ENCODE results near the gene FHOD3. TPM values are rescaled to one million over a fixed set of nuclear protein-coding genes. Genes with fewer than 3 reads are reported as not detected.

The FHOD3 gene
- total and polyA plus RNA-seq, 2 of the 13 experiments (the other 11 are each of a cell fraction or from before 2014, with no cell fraction given) = 0.07 TPM; not detected in 1

- TF ChIP-seq SMAD3 (CRISPR knock-in tag; IDR thresholded peaks at IDR 0.05) (no peak), HBP1 (CRISPR knock-in tag; IDR thresholded peaks at IDR 0.05; ENCODE audit: low read depth) (no peak), HES4 (CRISPR knock-in tag; IDR thresholded peaks at IDR 0.05; ENCODE audit: borderline replicate concordance) (no peak), CEBPG (CRISPR knock-in tag; IDR thresholded peaks at IDR 0.05) (no peak), BATF2 (CRISPR knock-in tag; IDR thresholded peaks at IDR 0.05) (no peak), MEIS1 (CRISPR knock-in tag; IDR thresholded peaks at IDR 0.05; ENCODE audit: borderline replicate concordance) (no peak)
- Histone ChIP-seq H3K27ac (ENCODE audit: extremely low read length, insufficient read depth, low read length) (no peak overlapping the region), H4K20me1 (ENCODE audit: insufficient read depth, low read length) (no peaks in the 10 kb centered on the region), H3K79me2 (ENCODE audit: insufficient read depth, low read length) (no peaks in the 10 kb centered on the region), H2AFZ (ENCODE audit: low read length) (no peak overlapping the region), H3K9ac (ENCODE audit: insufficient read depth, low read depth, low read length) (no peak overlapping the region), H3K4me1 (ENCODE audit: insufficient read depth, low read length) (peaks cover 10% of the 10 kb centered on the region), H3K36me3 (replicated peaks in 1 of 2; ENCODE audit: control insufficient read depth in 1 of 2, insufficient read depth in 2 of 2, low read length in 2 of 2) (peaks cover 8 to 30% of the 10 kb centered on the region in 2 experiments), H3K4me2 (ENCODE audit: low read depth, low read length) (no peak overlapping the region), H3K9me3 (ENCODE audit: low read length) (no peaks in the 10 kb centered on the region), H3K4me3 (replicated peaks in 1 of 3; ENCODE audit: insufficient read depth in 1 of 3, low read depth in 2 of 3, low read length in 3 of 3) (no peak overlapping the region), H3K27me3 (ENCODE audit: control insufficient read depth in 1 of 2, insufficient read depth in 2 of 2, low read length in 2 of 2) (no peaks in the 10 kb centered on the region)
- ATAC-seq (no peak), FAIRE-seq (no peak), DNase-seq (ENCODE audit: low spot score) (no peak)
- in situ Hi-C loops (cut with HindIII; ENCODE audit: extremely low pct_ligation_motif_present, low pct_unique_long_range_greater_than_20kb) (no loop called here), intact Hi-C loops (cut with micrococcal nuclease; ENCODE audit: unreplicated experiment) (no loop called here)
- CTCF ChIA-PET (ENCODE audit: low intra/inter-chr PET ratio, low total read pairs) = no interaction called here
- POLR2A ChIA-PET = no interaction called here
- BruUV-seq (replicated peaks) = no TSS peak
Observed at GRCh38 chr18:36249392-36249791, 48.1 kb upstream of the FHOD3 start.

DNA sequence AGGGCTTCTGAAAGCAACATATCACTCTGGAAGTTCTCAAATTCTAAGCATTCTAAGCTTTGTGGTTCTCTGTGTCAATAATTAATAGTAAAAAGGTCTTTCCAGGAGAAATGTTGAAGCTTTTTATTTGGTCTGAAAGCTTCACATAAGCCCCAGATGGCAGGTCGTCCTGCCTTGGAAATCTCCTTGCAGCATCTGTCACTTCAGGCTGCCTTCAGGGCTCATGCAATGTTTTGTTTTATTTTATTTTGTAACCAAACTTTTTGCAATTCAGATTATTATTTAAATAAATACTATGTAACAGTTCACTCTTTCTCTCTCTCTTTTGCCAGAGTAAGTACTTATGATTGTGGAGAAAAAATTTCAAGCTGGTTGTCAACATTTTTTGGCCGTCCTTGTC is 46.7 kb upstream of the FHOD3 start:
- ATAC-seq (no peak), FAIRE-seq (no peak), DNase-seq (ENCODE audit: low spot score) (no peak)
- peaks cover 23% of the 10 kb centered on the region for H3K4me1 ChIP-seq (ENCODE audit: insufficient read depth, low read length)
- no peaks in the 10 kb centered on the region for H3K9me3 ChIP-seq (ENCODE audit: low read length)
- no peak overlapping the region for H3K4me3 ChIP-seq (replicated peaks in 1 of 3; ENCODE audit: insufficient read depth in 1 of 3, low read depth in 2 of 3, low read length in 3 of 3)
- H3K27ac ChIP-seq (ENCODE audit: extremely low read length, insufficient read depth, low read length) = no peak overlapping the region
- peaks cover 8 to 30% of the 10 kb centered on the region in 2 experiments for H3K36me3 ChIP-seq (replicated peaks in 1 of 2; ENCODE audit: control insufficient read depth in 1 of 2, insufficient read depth in 2 of 2, low read length in 2 of 2)
- in situ Hi-C loops (cut with HindIII; ENCODE audit: extremely low pct_ligation_motif_present, low pct_unique_long_range_greater_than_20kb) (no loop called here), intact Hi-C loops (cut with micrococcal nuclease; ENCODE audit: unreplicated experiment) (loop anchor here (10.0 kb wide), 1 partner anchor 66 kb away; the partner anchor contains the start of gene MOCOS)
- no peaks in the 10 kb centered on the region for H4K20me1 ChIP-seq (ENCODE audit: insufficient read depth, low read length)
- H3K4me2 ChIP-seq (ENCODE audit: low read depth, low read length) = no peak overlapping the region
- H3K9ac ChIP-seq (ENCODE audit: insufficient read depth, low read depth, low read length) = no peak overlapping the region
- no peaks in the 10 kb centered on the region for H3K79me2 ChIP-seq (ENCODE audit: insufficient read depth, low read length)
- ChIA-PET POLR2A (no interaction called here), CTCF (ENCODE audit: low intra/inter-chr PET ratio, low total read pairs) (no interaction called here)
- H2AFZ ChIP-seq (ENCODE audit: low read length) = no peak overlapping the region
- no peaks in the 10 kb centered on the region for H3K27me3 ChIP-seq (ENCODE audit: control insufficient read depth in 1 of 2, insufficient read depth in 2 of 2, low read length in 2 of 2)
- no TSS peak for BruUV-seq (replicated peaks)
- WGBS (ENCODE audit: low lambda C conversion rate) = 78% methylated on average over 2 of the region's 2 CpGs
- no peak for TF ChIP-seq ZNF7 (CRISPR knock-in tag; IDR thresholded peaks at IDR 0.05)
- TF ChIP-seq, protein P1, sequence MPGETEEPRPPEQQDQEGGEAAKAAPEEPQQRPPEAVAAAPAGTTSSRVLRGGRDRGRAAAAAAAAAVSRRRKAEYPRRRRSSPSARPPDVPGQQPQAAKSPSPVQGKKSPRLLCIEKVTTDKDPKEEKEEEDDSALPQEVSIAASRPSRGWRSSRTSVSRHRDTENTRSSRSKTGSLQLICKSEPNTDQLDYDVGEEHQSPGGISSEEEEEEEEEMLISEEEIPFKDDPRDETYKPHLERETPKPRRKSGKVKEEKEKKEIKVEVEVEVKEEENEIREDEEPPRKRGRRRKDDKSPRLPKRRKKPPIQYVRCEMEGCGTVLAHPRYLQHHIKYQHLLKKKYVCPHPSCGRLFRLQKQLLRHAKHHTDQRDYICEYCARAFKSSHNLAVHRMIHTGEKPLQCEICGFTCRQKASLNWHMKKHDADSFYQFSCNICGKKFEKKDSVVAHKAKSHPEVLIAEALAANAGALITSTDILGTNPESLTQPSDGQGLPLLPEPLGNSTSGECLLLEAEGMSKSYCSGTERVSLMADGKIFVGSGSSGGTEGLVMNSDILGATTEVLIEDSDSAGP (CRISPR knock-in tag; IDR thresholded peaks at IDR 0.05; ENCODE audit: borderline replicate concordance) = no peak
- TF ChIP-seq SMC3 (IDR thresholded peaks at IDR 0.05; ENCODE audit: low read length) = no peak
- no peak for TF ChIP-seq NR2F1 (CRISPR knock-in tag; IDR thresholded peaks at IDR 0.05)
- no peak for TF ChIP-seq CHD2 (IDR thresholded peaks at IDR 0.05; ENCODE audit: low read depth, low read length)
- TF ChIP-seq ZNF496 (CRISPR knock-in tag; IDR thresholded peaks at IDR 0.05; ENCODE audit: insufficient replicate concordance) = no peak
- TF ChIP-seq ZNF264 (CRISPR knock-in tag; IDR thresholded peaks at IDR 0.05) = no peak
- no peak for TF ChIP-seq ZNF180 (CRISPR knock-in tag; IDR thresholded peaks at IDR 0.05; ENCODE audit: borderline replicate concordance, low read depth)
- no peak for TF ChIP-seq ZNF780A (CRISPR knock-in tag; IDR thresholded peaks at IDR 0.05)
- TF ChIP-seq SRSF4 (IDR thresholded peaks at IDR 0.05; ENCODE audit: low read depth, low read length, poor library complexity, severe bottlenecking) = no peak
- no peak for TF ChIP-seq SP4 (CRISPR knock-in tag; IDR thresholded peaks at IDR 0.05)

Measured in HepG2 (cell line).